Measurements from ENCODE around the gene MEIS1. TPM values are rescaled to one million over a fixed set of nuclear protein-coding genes. Genes with fewer than 3 reads are reported as not detected.
A peak's percentile ranks its signal among the peaks of the same experiment; 100 is the strongest.

MEIS1 gene
- total RNA-seq, 4 donors from 2014 or later, result 25.9 to 129 (median 28.8) TPM

- H3K9me3 ChIP-seq, result no peaks in the 10 kb centered on the region
- DNase-seq, result no peak
- H3K4me3 ChIP-seq, result peak overlapping the region; percentile 3 to 73 (median 58)
- TF ChIP-seq EP300 (IDR thresholded peaks at IDR 0.05; ENCODE audit: low read depth), result no peak
- TF ChIP-seq POLR2AphosphoS5 (IDR thresholded peaks at IDR 0.05), result peak in 1 of 3 donors; percentile 7
- in situ Hi-C loops (cut with MboI; ENCODE audit: low pct_ligation_motif_present in 1 of 4, low pct_unique_long_range_greater_than_20kb in 1 of 4, low sequenced_read_pairs in 3 of 4) (loop anchor here in 3 of 4 donors (5.0 to 25.0 kb wide), 8 partner anchors 139 to 1599 kb away; no protein-coding TSS in a partner anchor), intact Hi-C loops (cut with DNase I; ENCODE audit: low total_unique reads) (loop anchor here (2.0 to 10.0 kb wide), 4 partner anchors 141 to 1407 kb away; no protein-coding TSS in a partner anchor)
- WGBS, 2 donors (ENCODE audit: low coverage in 1 of 2), result 42 to 73% methylated on average over 3 to 22 of the region's 22 CpGs
- peak overlapping the region; percentile 91 to 96 (median 93) for H3K27ac ChIP-seq
- H3K36me3 ChIP-seq, result no peaks in the 10 kb centered on the region
- H3K4me1 ChIP-seq, result peaks cover 0 to 16% (median 10%) of the 10 kb centered on the region in 4 donors
- H3K27me3 ChIP-seq, result peaks cover 93% of the 10 kb centered on the region
These were observed 3.0 kb downstream of the MEIS1 start for GRCh38 chr2:66437691-66438497.

GRCh38 chr2:66438498-66438833 is 3.5 kb downstream of the MEIS1 start:
- Histone ChIP-seq H3K27ac (peak overlapping the region; percentile 91 to 96 (median 93)), H3K4me1 (peaks cover 0 to 10% (median 7%) of the 10 kb centered on the region in 4 donors), H3K27me3 (peaks cover 88% of the 10 kb centered on the region), H3K4me3 (peak overlapping the region; percentile 3 to 73 (median 58)), H3K36me3 (no peaks in the 10 kb centered on the region), H3K9me3 (no peaks in the 10 kb centered on the region)
- in situ Hi-C loops (cut with MboI; ENCODE audit: low pct_ligation_motif_present in 1 of 4, low pct_unique_long_range_greater_than_20kb in 1 of 4, low sequenced_read_pairs in 3 of 4), result loop anchor here in 3 of 4 donors (5.0 to 25.0 kb wide), 8 partner anchors 139 to 1599 kb away; no protein-coding TSS in a partner anchor
- intact Hi-C loops (cut with DNase I; ENCODE audit: low total_unique reads), result loop anchor here (2.0 to 10.0 kb wide), 4 partner anchors 140 to 1406 kb away; no protein-coding TSS in a partner anchor
- DNase-seq, result no peak
- WGBS, 2 donors (ENCODE audit: low coverage in 1 of 2), result 39 to 44% methylated on average over 8 of the region's 8 CpGs
- TF ChIP-seq CTCF (IDR thresholded peaks at IDR 0.05) (no peak), EP300 (IDR thresholded peaks at IDR 0.05; ENCODE audit: low read depth) (no peak), POLR2A (IDR thresholded peaks at IDR 0.05) (no peak), POLR2AphosphoS5 (IDR thresholded peaks at IDR 0.05) (no peak)

- no peaks in the 10 kb centered on the region for H3K9me3 ChIP-seq
- H3K4me1 ChIP-seq, result peaks cover 0 to 5% (median 1%) of the 10 kb centered on the region in 4 donors
- H3K27me3 ChIP-seq, result peaks cover 85% of the 10 kb centered on the region
- TF ChIP-seq EP300 (IDR thresholded peaks at IDR 0.05; ENCODE audit: low read depth) (no peak), POLR2A (IDR thresholded peaks at IDR 0.05) (no peak), CTCF (IDR thresholded peaks at IDR 0.05) (no peak), POLR2AphosphoS5 (IDR thresholded peaks at IDR 0.05) (no peak)
- in situ Hi-C loops (cut with MboI; ENCODE audit: low pct_ligation_motif_present in 1 of 4, low pct_unique_long_range_greater_than_20kb in 1 of 4, low sequenced_read_pairs in 3 of 4) (loop anchor here in 3 of 4 donors (5.0 to 25.0 kb wide), 8 partner anchors 138 to 1598 kb away; no protein-coding TSS in a partner anchor), intact Hi-C loops (cut with DNase I; ENCODE audit: low total_unique reads) (loop anchor here (2.0 to 10.0 kb wide), 4 partner anchors 140 to 1406 kb away; no protein-coding TSS in a partner anchor)
- H3K4me3 ChIP-seq, result peak overlapping the region; percentile 26 to 73 (median 58)
- DNase-seq, result no peak
- H3K36me3 ChIP-seq, result no peaks in the 10 kb centered on the region
- peak overlapping the region; percentile 91 to 96 (median 93) for H3K27ac ChIP-seq
- 24 to 31% methylated on average over 10 to 21 of the region's 37 CpGs for WGBS, 2 donors (ENCODE audit: low coverage in 1 of 2)
These were observed 4.2 kb downstream of the MEIS1 start for GRCh38 chr2:66438891-66439811.

GRCh38 chr2:66439812-66440542 is 5.1 kb downstream of the MEIS1 start:
- DNase-seq, result no peak
- Histone ChIP-seq H3K27ac (peak overlapping the region; percentile 91 to 96 (median 93)), H3K4me1 (peaks cover 0 to 4% (median 0%) of the 10 kb centered on the region in 4 donors), H3K36me3 (no peaks in the 10 kb centered on the region), H3K9me3 (no peaks in the 10 kb centered on the region), H3K27me3 (peaks cover 84% of the 10 kb centered on the region), H3K4me3 (peak overlapping the region; percentile 26 to 73 (median 58))
- in situ Hi-C loops (cut with MboI; ENCODE audit: low pct_ligation_motif_present in 1 of 4, low pct_unique_long_range_greater_than_20kb in 1 of 4, low sequenced_read_pairs in 3 of 4) (loop anchor here in 3 of 4 donors (5.0 to 25.0 kb wide), 8 partner anchors 137 to 1597 kb away; no protein-coding TSS in a partner anchor), intact Hi-C loops (cut with DNase I; ENCODE audit: low total_unique reads) (loop anchor here (2.0 to 10.0 kb wide), 5 partner anchors 139 to 1405 kb away; no protein-coding TSS in a partner anchor)
- WGBS, 2 donors (ENCODE audit: low coverage in 1 of 2), result 10 to 14% methylated on average over 11 to 36 of the region's 36 CpGs
- TF ChIP-seq CTCF (IDR thresholded peaks at IDR 0.05) (no peak), POLR2A (IDR thresholded peaks at IDR 0.05) (no peak), EP300 (IDR thresholded peaks at IDR 0.05; ENCODE audit: low read depth) (no peak), POLR2AphosphoS5 (IDR thresholded peaks at IDR 0.05) (no peak)

Measured in transverse colon (tissue), 4 donors.